Posterior vena cava (tissue), 2 donors: ENCODE results near the gene CDKN2B. TPM values are rescaled to one million over a fixed set of nuclear protein-coding genes. Genes with fewer than 3 reads are reported as not detected.

Source experiments
- total RNA-seq, 2 donors: library from RNA; stranded (reverse); fragmentation: NEBNext Ultra II Directional; extraction: Animal tissue kit (Norgen Biotek cat#: 25700); gene quantifications; one replicate each; pipeline ENCODE4 v1.2.1, GENCODE V29; 2021
- donor health status: DM: yes; HTN: yes; CAD: no.
- donor health status: DM: yes; HTN: yes; CAD: no.

The CDKN2B gene
- total RNA-seq, 2 donors from 2014 or later, result 7.1 to 8.2 TPM

Other genes starting within 250 kb of the CDKN2B start
- gene MTAP, start 206.7 kb downstream of the CDKN2B start, total RNA-seq, result 10 to 100 TPM; 28.1 to 33.0 TPM
- 1 to 10 TPM in 1 of 2 donors, under 1 TPM in 1; 0.81 to 1.4 TPM for gene CDKN2A, start 14.9 kb downstream of the CDKN2B start, total RNA-seq
- under 1 TPM; 0.65 to 1.00 TPM for gene CDKN2B-AS1, start 14.5 kb downstream of the CDKN2B start, total RNA-seq